RWPE2 (cell line): ENCODE results near the gene COTL1.

Experiments used
- ATAC-seq: fragments of 200-7000 bp; cut with Tn5 transposase; 3 replicates; pipeline ENCODE4 v1.9.1; 2021; ENCODE audit warnings: low read depth
- DNase-seq: peaks from one replicate; pipeline ENCODE4 v3.0.0-alpha.2; 2020; ENCODE audit warnings: low spot score
- H3K27ac ChIP-seq: fragments of 450-650 bp; 2 replicates; pipeline ENCODE4 v1.5.1; 2017; ENCODE audit warnings: mild to moderate bottlenecking; ENCODE audit not compliant: poor library complexity, severe bottlenecking
- H3K27me3 ChIP-seq: fragments of 250-450 bp; sonication (Bioruptor Pico); 2 replicates; pipeline ENCODE4 v1.5.1; 2021; ENCODE audit warnings: mild to moderate bottlenecking, moderate library complexity; ENCODE audit not compliant: insufficient read depth, poor library complexity, severe bottlenecking
- H3K36me3 ChIP-seq: fragments of 250-450 bp; sonication (Bioruptor Pico); 2 replicates; pipeline ENCODE4 v1.5.1; 2020; ENCODE audit warnings: low read depth, mild to moderate bottlenecking, moderate library complexity
- H3K4me1 ChIP-seq: fragments of 250-450 bp; sonication (Bioruptor Pico); 2 replicates; pipeline ENCODE4 v1.5.1; 2021; ENCODE audit warnings: mild to moderate bottlenecking, moderate library complexity; ENCODE audit not compliant: insufficient read depth, poor library complexity, severe bottlenecking
- H3K4me3 ChIP-seq: fragments of 250-450 bp; sonication (Bioruptor Pico); 2 replicates; pipeline ENCODE4 v1.5.1; 2021; ENCODE audit warnings: mild to moderate bottlenecking, moderate library complexity; ENCODE audit not compliant: severe bottlenecking
- H3K9me3 ChIP-seq: fragments of 250-450 bp; sonication (Bioruptor Pico); 2 replicates; pipeline ENCODE4 v1.5.1; 2021; ENCODE audit warnings: mild to moderate bottlenecking, moderate library complexity; ENCODE audit not compliant: severe bottlenecking
- TF ChIP-seq, protein P1 (sequence below): fragments of 450-650 bp; IDR thresholded peaks from one replicate; pipeline ENCODE4 v1.5.1; 2017; ENCODE audit warnings: mild to moderate bottlenecking, moderate library complexity; ENCODE audit not compliant: poor library complexity, severe bottlenecking

COTL1 gene

DNA sequence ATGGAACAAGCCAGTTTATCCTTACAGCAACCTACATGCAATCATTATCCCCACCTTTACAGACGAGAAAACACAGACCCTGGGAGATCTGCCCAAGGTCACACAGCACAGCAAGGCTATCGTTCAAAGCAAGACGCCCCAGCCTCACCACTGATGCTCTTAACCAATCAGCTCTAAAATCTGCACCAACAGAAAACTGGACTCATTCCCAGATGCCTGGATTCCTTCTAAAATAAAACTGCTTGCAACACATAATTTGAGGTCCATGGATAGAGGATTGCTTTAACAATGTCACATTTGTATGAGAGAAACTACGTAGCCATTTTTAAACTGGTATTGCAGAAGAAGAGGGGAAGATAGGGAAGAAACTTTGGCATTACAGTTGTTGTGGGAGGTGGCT lies 6.8 kb downstream of the COTL1 start:
- Histone ChIP-seq H3K36me3 (peaks cover 88% of the 10 kb centered on the region), H3K4me1 (peaks cover 9% of the 10 kb centered on the region), H3K9me3 (no peaks in the 10 kb centered on the region), H3K27ac (no peak overlapping the region), H3K4me3 (no peak overlapping the region), H3K27me3 (no peaks in the 10 kb centered on the region)
- TF ChIP-seq, protein P1, sequence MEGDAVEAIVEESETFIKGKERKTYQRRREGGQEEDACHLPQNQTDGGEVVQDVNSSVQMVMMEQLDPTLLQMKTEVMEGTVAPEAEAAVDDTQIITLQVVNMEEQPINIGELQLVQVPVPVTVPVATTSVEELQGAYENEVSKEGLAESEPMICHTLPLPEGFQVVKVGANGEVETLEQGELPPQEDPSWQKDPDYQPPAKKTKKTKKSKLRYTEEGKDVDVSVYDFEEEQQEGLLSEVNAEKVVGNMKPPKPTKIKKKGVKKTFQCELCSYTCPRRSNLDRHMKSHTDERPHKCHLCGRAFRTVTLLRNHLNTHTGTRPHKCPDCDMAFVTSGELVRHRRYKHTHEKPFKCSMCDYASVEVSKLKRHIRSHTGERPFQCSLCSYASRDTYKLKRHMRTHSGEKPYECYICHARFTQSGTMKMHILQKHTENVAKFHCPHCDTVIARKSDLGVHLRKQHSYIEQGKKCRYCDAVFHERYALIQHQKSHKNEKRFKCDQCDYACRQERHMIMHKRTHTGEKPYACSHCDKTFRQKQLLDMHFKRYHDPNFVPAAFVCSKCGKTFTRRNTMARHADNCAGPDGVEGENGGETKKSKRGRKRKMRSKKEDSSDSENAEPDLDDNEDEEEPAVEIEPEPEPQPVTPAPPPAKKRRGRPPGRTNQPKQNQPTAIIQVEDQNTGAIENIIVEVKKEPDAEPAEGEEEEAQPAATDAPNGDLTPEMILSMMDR, result no peak
- DNase-seq (no peak), ATAC-seq (no peak)

DNA sequence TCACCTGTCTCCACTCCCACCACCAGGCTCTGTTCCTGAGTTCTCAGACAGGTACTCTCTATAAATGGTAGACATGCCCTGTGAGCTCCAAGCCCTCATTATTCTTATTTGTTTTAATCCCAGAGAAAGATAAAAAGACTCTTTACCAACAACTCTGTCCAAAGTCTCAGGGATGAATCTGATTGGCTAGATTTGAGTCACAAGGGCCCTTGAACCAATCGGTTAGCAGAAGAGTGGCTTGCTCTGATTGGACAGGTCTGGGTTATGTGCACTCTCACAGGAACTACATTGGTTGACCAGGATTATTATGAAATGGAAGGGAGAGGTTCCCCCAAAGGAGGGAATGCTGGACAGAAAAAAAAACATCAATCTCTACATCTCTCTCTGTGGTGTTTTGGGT lies 7.5 kb downstream of the COTL1 start:
- H3K27me3 ChIP-seq, result no peaks in the 10 kb centered on the region
- peaks cover 88% of the 10 kb centered on the region for H3K36me3 ChIP-seq
- DNase-seq (no peak), ATAC-seq (no peak)
- TF ChIP-seq, protein P1, result no peak
- H3K4me1 ChIP-seq, result peaks cover 3% of the 10 kb centered on the region
- no peak overlapping the region for H3K27ac ChIP-seq
- H3K9me3 ChIP-seq, result peaks cover 6% of the 10 kb centered on the region
- H3K4me3 ChIP-seq, result no peak overlapping the region

DNA sequence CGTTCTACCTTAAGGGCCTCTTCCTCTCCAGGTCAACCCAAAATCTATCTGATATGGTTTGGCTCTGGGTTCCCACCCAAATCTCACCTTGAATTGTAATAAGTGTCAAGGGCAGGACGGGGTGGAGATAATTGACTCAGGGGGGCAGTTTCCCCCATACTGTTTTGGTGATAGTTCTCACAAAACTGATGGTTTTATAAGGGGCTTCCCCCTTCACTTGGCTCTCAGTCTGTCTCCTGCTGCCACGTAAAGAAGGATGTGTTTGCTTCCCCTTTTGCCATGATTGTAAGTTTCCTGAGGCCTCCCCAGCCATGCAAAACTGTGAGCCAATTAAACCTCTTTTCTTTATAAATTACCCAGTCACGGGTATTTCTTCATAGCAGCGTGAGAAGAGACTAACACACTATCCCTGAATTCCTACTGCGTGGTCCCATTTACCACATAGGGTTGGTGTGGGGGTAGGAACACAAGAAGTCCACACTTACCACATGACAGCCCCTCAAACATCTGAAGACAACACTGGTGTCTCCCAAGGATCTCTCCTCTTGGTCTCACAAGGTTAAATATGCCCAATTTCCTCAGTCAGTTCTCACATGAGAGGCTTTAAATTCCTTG lies 8.2 kb downstream of the COTL1 start:
- no peaks in the 10 kb centered on the region for H3K4me1 ChIP-seq
- H3K36me3 ChIP-seq, result peaks cover 84% of the 10 kb centered on the region
- ATAC-seq, result no peak
- no peak overlapping the region for H3K4me3 ChIP-seq
- H3K27ac ChIP-seq, result no peak overlapping the region
- no peaks in the 10 kb centered on the region for H3K27me3 ChIP-seq
- TF ChIP-seq, protein P1, result no peak
- DNase-seq, result no peak
- H3K9me3 ChIP-seq, result peaks cover 8% of the 10 kb centered on the region

DNA sequence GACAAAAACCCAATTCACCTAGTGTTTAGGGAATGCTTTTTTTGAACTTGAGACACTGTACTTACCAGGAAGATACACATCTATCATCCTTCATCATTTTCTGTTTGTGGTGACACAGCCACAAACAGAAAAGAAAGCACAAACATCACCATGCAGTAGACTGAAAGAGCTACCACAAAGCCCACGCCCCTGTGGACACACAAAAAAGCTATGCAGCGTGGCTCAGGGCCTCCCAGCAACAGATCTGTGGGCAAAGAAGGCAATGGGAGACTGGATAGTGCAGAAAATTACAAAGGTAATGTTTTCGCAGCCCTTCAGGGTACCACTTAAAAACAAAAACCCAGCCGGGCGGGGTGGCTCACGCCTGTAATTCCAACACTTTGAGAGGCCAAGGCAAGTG lies 9.6 kb downstream of the COTL1 start:
- H3K4me3 ChIP-seq, result no peak overlapping the region
- H3K4me1 ChIP-seq, result peaks cover 4% of the 10 kb centered on the region
- peaks cover 8% of the 10 kb centered on the region for H3K9me3 ChIP-seq
- no peak for DNase-seq
- TF ChIP-seq, protein P1, result no peak
- no peak overlapping the region for H3K27ac ChIP-seq
- H3K27me3 ChIP-seq, result no peaks in the 10 kb centered on the region
- H3K36me3 ChIP-seq, result peaks cover 71% of the 10 kb centered on the region
- no peak for ATAC-seq

DNA sequence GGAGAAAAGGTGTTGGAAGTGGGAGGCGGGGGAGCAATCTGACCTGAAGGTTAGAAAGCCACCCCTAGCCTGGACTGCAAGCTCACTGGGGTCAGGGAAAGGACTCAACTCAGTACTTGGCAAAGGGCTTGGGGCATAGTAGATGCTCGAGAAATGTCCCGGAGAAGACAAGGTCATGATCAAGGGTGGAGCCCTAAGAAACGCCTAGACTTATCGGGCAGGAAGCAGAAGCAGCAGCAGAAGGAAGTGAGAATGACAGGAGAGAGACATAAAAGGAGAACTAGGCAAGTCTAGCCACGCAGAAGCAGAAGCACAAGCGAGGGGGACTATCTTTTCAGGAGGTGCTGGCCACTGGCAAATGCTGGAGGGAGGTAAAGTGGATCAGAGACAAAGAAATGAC lies 10.2 kb downstream of the COTL1 start:
- H3K9me3 ChIP-seq, result peaks cover 8% of the 10 kb centered on the region
- no peak overlapping the region for H3K27ac ChIP-seq
- H3K36me3 ChIP-seq, result peaks cover 65% of the 10 kb centered on the region
- TF ChIP-seq, protein P1, result no peak
- peaks cover 9% of the 10 kb centered on the region for H3K4me1 ChIP-seq
- no peak overlapping the region for H3K4me3 ChIP-seq
- H3K27me3 ChIP-seq, result no peaks in the 10 kb centered on the region
- DNase-seq, result no peak
- ATAC-seq, result no peak
